Spleen (tissue), 11 donors: Measurements from ENCODE around the gene GALNT12. TPM values are rescaled to one million over a fixed set of nuclear protein-coding genes. Genes with fewer than 3 reads are reported as not detected.

Experiments
- DNase-seq: peaks from one replicate; pipeline ENCODE4 v3.0.0-alpha.2; 2020
- H3K27ac ChIP-seq, 8 donors: fragments of 200-600 bp; sonication (generic) in 7 of 8; 1 replicate in 4 of 8; 2 replicates in 4 of 8; pipeline versions ENCODE4 v1.5.0 to v1.8.0; 2016 to 2021; ENCODE audit warnings: inconsistent platforms in 4 of 8, mild to moderate bottlenecking in 4 of 8, moderate library complexity in 1 of 8
- H3K27me3 ChIP-seq, 7 donors: fragments of 200-600 bp; sonication (generic) in 6 of 7; replicated peaks in 1 of 7; 1 replicate in 4 of 7; 2 replicates in 3 of 7; pipeline versions ENCODE4 v1.5.0 to v1.8.0; 2016 to 2021; ENCODE audit warnings: inconsistent platforms in 3 of 7, mild to moderate bottlenecking in 1 of 7
- H3K36me3 ChIP-seq, 6 donors: fragments of 200-600 bp; sonication (generic) in 5 of 6; 1 replicate in 4 of 6; 2 replicates in 2 of 6; pipeline versions ENCODE4 v1.5.0 to v1.8.0; 2016 to 2021; ENCODE audit warnings: inconsistent platforms in 2 of 6
- H3K4me1 ChIP-seq, 6 donors: fragments of 200-600 bp; sonication (generic) in 5 of 6; 1 replicate in 3 of 6; 2 replicates in 3 of 6; pipeline versions ENCODE4 v1.5.0 to v1.8.0; 2016 to 2021; ENCODE audit warnings: inconsistent platforms in 3 of 6
- H3K4me3 ChIP-seq, 8 donors: fragments of 200-600 bp; sonication (generic) in 7 of 8; 1 replicate in 4 of 8; 2 replicates in 4 of 8; pipeline versions ENCODE4 v1.5.0 to v1.8.0; 2016 to 2021; ENCODE audit warnings: inconsistent platforms in 4 of 8, mild to moderate bottlenecking in 4 of 8, moderate library complexity in 2 of 8
- H3K9me3 ChIP-seq, 8 donors: fragments of 200-600 bp; sonication (generic) in 7 of 8; 1 replicate in 4 of 8; 2 replicates in 4 of 8; pipeline versions ENCODE4 v1.5.0 to v1.8.0; 2016 to 2021; ENCODE audit warnings: inconsistent platforms in 4 of 8
- CTCF ChIP-seq, 11 experiments: fragments of 200-600 bp in 7 of 11; fragments of 450-650 bp in 4 of 11; sonication (generic) in 4 of 11; IDR thresholded peaks in 8 of 11; conservative IDR thresholded peaks in 3 of 11; 1 replicate in 7 of 11; 2 replicates in 4 of 11; pipeline versions ENCODE4 v1.4.0 to v1.8.0; 2016 to 2021; ENCODE audit warnings: antibody characterized with exemption in 11 of 11, inconsistent platforms in 4 of 11, mild to moderate bottlenecking in 1 of 11
- POLR2A ChIP-seq, 3 donors: fragments of 450-650 bp; IDR thresholded peaks; one replicate each; pipeline ENCODE4 v1.5.1; 2017; ENCODE audit warnings: antibody characterized with exemption in 3 of 3, mild to moderate bottlenecking in 1 of 3
- POLR2AphosphoS5 ChIP-seq, 3 donors: sonication (generic); formaldehyde crosslinking; IDR thresholded peaks; one replicate each; pipeline ENCODE4 v1.5.1; 2017; ENCODE audit warnings: antibody characterized with exemption in 3 of 3
- WGBS, 5 donors: extraction: QIAGEN DNeasy Blood & Tissue Kit in 3 of 5; methylation state at CpG; one replicate each; pipeline versions ENCODE4 v1.1.5 to v1.1.7; 2013 to 2018; 5-methylcytosine and 5-hydroxymethylcytosine counted together
- intact Hi-C: fragments of 100-400 bp; cut with DNase I; formaldehyde crosslinking; loops from one replicate; pipeline ENCODE4 v1.15.0; 2023; ENCODE audit warnings: low total_unique reads
- polyA plus RNA-seq, 3 donors: library from polyadenylated mRNA; stranded (reverse); fragments of 200-250 nt; gene quantifications; one replicate each; pipeline ENCODE4 v1.2.1, GENCODE V29; 2013
- total RNA-seq, 7 donors: library from RNA; depleted of rRNA in 3 of 7; stranded (reverse); fragments of >200 nt in 3 of 7; fragmentation: NEBNext Ultra II Directional in 4 of 7; extraction: Animal tissue kit (Norgen Biotek cat#: 25700) in 4 of 7; gene quantifications; one replicate each; pipeline versions ENCODE4 v1.1.0 to v1.2.1, GENCODE V29; 2016 to 2021
- donor health status: healthy with polysubstance abuse.
- donor health status: DM: no; HTN: no; CAD: no; lungs with moderate emphysema.
- donor health status: DM: no; HTN: no; CAD: no.
- donor health status: Bipolar disorder and iron deficiency.
- donor health status: healthy.
- donor health status: DM: no; HTN: no; CAD: no.
- donor health status: DM: yes; HTN: yes; CAD: no.

GALNT12 gene
- total and polyA plus RNA-seq, 10 donors, result 1.2 to 3.2 (median 2.5) TPM

GRCh38 chr9:98804083-98804482 is 3.4 kb upstream of the GALNT12 start:
- Histone ChIP-seq H3K4me3 (no peak overlapping the region), H3K36me3 (no peaks in the 10 kb centered on the region), H3K4me1 (peaks cover 8 to 24% (median 16%) of the 10 kb centered on the region in 6 donors), H3K27me3 (peaks cover 0 to 41% (median 9%) of the 10 kb centered on the region in 7 donors), H3K27ac (no peak overlapping the region), H3K9me3 (no peaks in the 10 kb centered on the region)
- 35 to 51% (median 36%) methylated on average over 2 of the region's 2 CpGs for WGBS, 5 donors
- no peak for TF ChIP-seq CTCF (IDR thresholded peaks at IDR 0.05 in 8 of 11, conservative IDR thresholded peaks at IDR 0.05 in 3 of 11)
- no peak for TF ChIP-seq POLR2AphosphoS5 (IDR thresholded peaks at IDR 0.05)
- TF ChIP-seq POLR2A (IDR thresholded peaks at IDR 0.05), result no peak
- intact Hi-C loops, result no loop called here
- DNase-seq, result no peak

- Histone ChIP-seq H3K36me3 (no peaks in the 10 kb centered on the region), H3K27ac (no peak overlapping the region), H3K9me3 (no peaks in the 10 kb centered on the region), H3K27me3 (peaks cover 0 to 57% (median 13%) of the 10 kb centered on the region in 7 donors), H3K4me1 (peaks cover 8 to 27% (median 16%) of the 10 kb centered on the region in 6 donors), H3K4me3 (no peak overlapping the region)
- DNase-seq, result no peak
- intact Hi-C loops, result no loop called here
- TF ChIP-seq POLR2AphosphoS5 (IDR thresholded peaks at IDR 0.05) (no peak), CTCF (IDR thresholded peaks at IDR 0.05 in 8 of 11, conservative IDR thresholded peaks at IDR 0.05 in 3 of 11) (no peak), POLR2A (IDR thresholded peaks at IDR 0.05) (no peak)
- WGBS, 5 donors, result 72 to 84% (median 78%) methylated on average over 7 to 8 of the region's 8 CpGs
Observed at GRCh38 chr9:98805506-98806272, 1.8 kb upstream of the GALNT12 start.

GRCh38 chr9:98806394-98807035 is 955 bp upstream of the GALNT12 start:
- no peak for TF ChIP-seq POLR2A (IDR thresholded peaks at IDR 0.05)
- TF ChIP-seq POLR2AphosphoS5 (IDR thresholded peaks at IDR 0.05), result no peak
- no peak for TF ChIP-seq CTCF (IDR thresholded peaks at IDR 0.05 in 8 of 11, conservative IDR thresholded peaks at IDR 0.05 in 3 of 11)
- Histone ChIP-seq H3K27me3 (peaks cover 0 to 57% (median 13%) of the 10 kb centered on the region in 7 donors), H3K4me3 (peak overlapping the region in 1 of 8 donors; percentile 61), H3K36me3 (no peaks in the 10 kb centered on the region), H3K9me3 (no peaks in the 10 kb centered on the region), H3K27ac (no peak overlapping the region), H3K4me1 (peaks cover 8 to 27% (median 16%) of the 10 kb centered on the region in 6 donors)
- WGBS, 5 donors, result 81 to 95% (median 90%) methylated on average over 8 of the region's 8 CpGs
- intact Hi-C loops, result no loop called here
- DNase-seq, result no peak

GRCh38 chr9:98807814-98808195 is 335 bp downstream of the GALNT12 start:
- 0 to 2% (median 1%) methylated on average over 9 to 46 of the region's 46 CpGs for WGBS, 5 donors
- peaks cover 8 to 27% (median 16%) of the 10 kb centered on the region in 6 donors for H3K4me1 ChIP-seq
- TF ChIP-seq POLR2AphosphoS5 (IDR thresholded peaks at IDR 0.05), result no peak
- no peak for TF ChIP-seq CTCF (IDR thresholded peaks at IDR 0.05 in 8 of 11, conservative IDR thresholded peaks at IDR 0.05 in 3 of 11)
- peaks cover 0 to 52% (median 13%) of the 10 kb centered on the region in 7 donors for H3K27me3 ChIP-seq
- no peaks in the 10 kb centered on the region for H3K36me3 ChIP-seq
- intact Hi-C loops, result no loop called here
- H3K4me3 ChIP-seq, result peak overlapping the region; percentile 41 to 82 (median 52)
- peak; percentile 80 for DNase-seq
- peak overlapping the region in 1 of 8 donors; percentile 22 for H3K27ac ChIP-seq
- H3K9me3 ChIP-seq, result no peaks in the 10 kb centered on the region
